Lung (tissue), 12 donors: ENCODE results near the gene TULP4. TPM values are rescaled to one million over a fixed set of nuclear protein-coding genes. Genes with fewer than 3 reads are reported as not detected.

Source experiments
- ATAC-seq: fragments of 200-7000 bp; cut with Tn5 transposase; one replicate; pipeline ENCODE4 v1.9.1; 2020; ENCODE audit warnings: moderate number of reproducible peaks; ENCODE audit not compliant: insufficient read depth, low FRiP score
- DNase-seq, 3 donors: peaks; one replicate each; pipeline ENCODE4 v3.0.0-alpha.2; 2013 to 2017
- H3K27ac ChIP-seq, 2 donors: one replicate each; pipeline ENCODE4 v1.5.1; 2013; ENCODE audit warnings: mild to moderate bottlenecking in 2 of 2, moderate library complexity in 2 of 2, control low read depth in 1 of 2, inconsistent platforms in 1 of 2, low read depth in 1 of 2, low read length in 1 of 2
- H3K27me3 ChIP-seq, 3 donors: one replicate each; pipeline ENCODE4 v1.5.1; 2013; ENCODE audit warnings: low read length in 2 of 3; ENCODE audit not compliant: control insufficient read depth in 3 of 3, insufficient read depth in 3 of 3
- H3K36me3 ChIP-seq, 4 donors: one replicate each; pipeline ENCODE4 v1.5.1; 2013; ENCODE audit warnings: low read length in 4 of 4, mild to moderate bottlenecking in 1 of 4, moderate library complexity in 1 of 4; ENCODE audit not compliant: control insufficient read depth in 4 of 4, insufficient read depth in 4 of 4
- H3K4me1 ChIP-seq, 5 donors: one replicate each; pipeline ENCODE4 v1.5.1; 2013; ENCODE audit warnings: low read length in 5 of 5, mild to moderate bottlenecking in 2 of 5, moderate library complexity in 1 of 5; ENCODE audit not compliant: control insufficient read depth in 5 of 5, insufficient read depth in 5 of 5
- H3K4me3 ChIP-seq: one replicate; pipeline ENCODE4 v1.5.1; 2013; ENCODE audit warnings: mild to moderate bottlenecking, control low read depth, moderate library complexity
- H3K9ac ChIP-seq, 2 donors: one replicate each; pipeline ENCODE4 v1.5.1; 2013; ENCODE audit warnings: low read length in 2 of 2, control low read depth in 1 of 2; ENCODE audit not compliant: insufficient read depth in 1 of 2
- H3K9me3 ChIP-seq, 4 donors: one replicate each; pipeline ENCODE4 v1.5.1; 2013; ENCODE audit warnings: low read length in 3 of 4, mild to moderate bottlenecking in 1 of 4, moderate library complexity in 1 of 4; ENCODE audit not compliant: control insufficient read depth in 4 of 4, insufficient read depth in 3 of 4
- CTCF ChIP-seq: IDR thresholded peaks from 2 replicates; pipeline ENCODE4 v1.5.1; 2012; ENCODE audit warnings: mild to moderate bottlenecking; ENCODE audit errors: control extremely low read depth, extremely low read depth
- WGBS, 2 donors: extraction: QIAGEN DNeasy Blood & Tissue Kit; methylation state at CpG; one replicate each; pipeline ENCODE4 v1.1.7; 2013; 5-methylcytosine and 5-hydroxymethylcytosine counted together
- polyA plus RNA-seq, 2 donors: library from polyadenylated mRNA; stranded (reverse); fragments of 200-250 nt; gene quantifications; one replicate each; pipeline ENCODE4 v1.2.1, GENCODE V29; 2013
- total RNA-seq, 2 donors: library from RNA; depleted of rRNA in 1 of 2; stranded (reverse); fragments of >200 nt in 1 of 2; gene quantifications; one replicate each; pipeline ENCODE4 v1.2.1, GENCODE V29; 2014 to 2021
- donor health status: control.
- donor health status: control.
- donor health status: Bipolar disorder and iron deficiency.
- donor health status: healthy.
- donor health status: DM: yes; HTN: yes; CAD: no.

Gene TULP4
- total and polyA plus RNA-seq, 4 donors, result 4.5 to 147 (median 39.2) TPM

- H3K4me1 ChIP-seq, result peaks cover 0 to 10% (median 5%) of the 10 kb centered on the region in 5 donors
- H3K27ac ChIP-seq, result no peak overlapping the region
- H3K36me3 ChIP-seq, result no peaks in the 10 kb centered on the region
- no peak for TF ChIP-seq CTCF
- H3K9ac ChIP-seq, result no peak overlapping the region
- no peaks in the 10 kb centered on the region for H3K9me3 ChIP-seq
- WGBS, 2 donors, result 94 to 95% methylated on average over 2 of the region's 2 CpGs
- H3K4me3 ChIP-seq, result no peak overlapping the region
- ATAC-seq, result no peak
- DNase-seq, result no peak
- H3K27me3 ChIP-seq, result no peaks in the 10 kb centered on the region
Measured at GRCh38 chr6:158381214-158381613, 68.9 kb downstream of the TULP4 start.

GRCh38 chr6:158382491-158382890 is 70.2 kb downstream of the TULP4 start:
- 97 to 99% methylated on average over 1 of the region's 1 CpG for WGBS, 2 donors
- Histone ChIP-seq H3K4me1 (peaks cover 0 to 6% (median 5%) of the 10 kb centered on the region in 5 donors), H3K36me3 (no peaks in the 10 kb centered on the region), H3K4me3 (no peak overlapping the region), H3K9me3 (no peaks in the 10 kb centered on the region), H3K9ac (no peak overlapping the region), H3K27ac (no peak overlapping the region), H3K27me3 (no peaks in the 10 kb centered on the region)
- ATAC-seq (no peak), DNase-seq (no peak)
- no peak for TF ChIP-seq CTCF

- H3K36me3 ChIP-seq, result no peaks in the 10 kb centered on the region
- H3K27me3 ChIP-seq, result no peaks in the 10 kb centered on the region
- DNase-seq (no peak), ATAC-seq (no peak)
- WGBS, 2 donors, result 88 to 89% methylated on average over 1 of the region's 1 CpG
- no peak for TF ChIP-seq CTCF
- no peaks in the 10 kb centered on the region for H3K9me3 ChIP-seq
- H3K9ac ChIP-seq, result no peak overlapping the region
- no peak overlapping the region for H3K27ac ChIP-seq
- H3K4me3 ChIP-seq, result no peak overlapping the region
- H3K4me1 ChIP-seq, result peaks cover 0 to 2% (median 0%) of the 10 kb centered on the region in 5 donors
Measured at GRCh38 chr6:158383057-158383456, 70.8 kb downstream of the TULP4 start.

GRCh38 chr6:158383542-158383941 is 71.3 kb downstream of the TULP4 start:
- no peak for ATAC-seq
- Histone ChIP-seq H3K27ac (no peak overlapping the region), H3K9me3 (no peaks in the 10 kb centered on the region), H3K36me3 (no peaks in the 10 kb centered on the region), H3K4me1 (peaks cover 0 to 1% (median 0%) of the 10 kb centered on the region in 5 donors), H3K27me3 (no peaks in the 10 kb centered on the region), H3K9ac (no peak overlapping the region), H3K4me3 (no peak overlapping the region)
- TF ChIP-seq CTCF, result no peak
- WGBS, 2 donors, result 97% methylated on average over 3 of the region's 3 CpGs
- DNase-seq, result no peak
